NCI-H526 treated with DMSO at 0.1 percent for 48 hours (cell line): ENCODE results near the gene COL23A1.

Experiments used
- DNase-seq: peaks from one replicate; lab custom pipeline; 2025; lab: John Stamatoyannopoulos, UW

Gene COL23A1

DNA sequence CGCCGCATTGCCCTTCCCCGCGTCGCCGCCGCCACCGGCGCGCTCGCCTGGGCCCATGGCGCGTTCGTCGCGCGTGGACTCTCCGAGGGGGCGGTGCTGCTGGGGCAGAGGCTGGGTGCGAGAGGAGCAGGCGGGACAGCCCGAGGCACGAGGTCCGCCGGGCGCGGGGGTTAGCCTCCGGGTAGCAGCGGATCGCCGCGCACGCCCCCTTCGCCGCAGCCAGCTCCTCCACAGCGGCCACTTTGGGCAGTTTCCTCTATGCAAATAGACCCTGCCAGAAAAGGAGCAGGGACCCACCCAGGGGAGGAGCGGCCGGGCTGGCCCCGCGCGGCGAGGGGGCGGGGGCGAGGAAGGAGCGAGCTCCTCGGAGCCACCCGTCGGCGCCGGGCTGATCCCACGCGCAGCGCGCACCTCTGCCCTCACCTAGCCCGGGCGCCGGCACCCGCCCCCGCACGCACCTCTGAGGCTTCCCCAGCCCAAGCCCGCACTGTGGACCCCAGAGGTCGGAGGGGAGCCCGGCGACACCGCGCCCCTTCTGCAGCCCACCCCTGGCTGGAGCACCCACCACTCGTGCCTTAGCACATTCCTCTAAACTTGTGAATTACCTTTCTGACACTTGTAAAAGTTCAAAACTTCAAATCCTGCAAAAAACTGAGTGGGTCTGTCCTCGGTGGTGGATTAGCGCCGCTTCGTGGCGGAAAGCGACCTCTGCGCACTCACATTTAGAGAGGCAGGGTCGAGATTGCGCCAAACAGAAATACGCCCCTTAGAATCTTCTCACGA, at the start of gene COL23A1:
COL23A1 (minus strand) TSS at position 253 of the 783 bp plus-strand sequence.
- DNase-seq: peak; percentile 21

DNA sequence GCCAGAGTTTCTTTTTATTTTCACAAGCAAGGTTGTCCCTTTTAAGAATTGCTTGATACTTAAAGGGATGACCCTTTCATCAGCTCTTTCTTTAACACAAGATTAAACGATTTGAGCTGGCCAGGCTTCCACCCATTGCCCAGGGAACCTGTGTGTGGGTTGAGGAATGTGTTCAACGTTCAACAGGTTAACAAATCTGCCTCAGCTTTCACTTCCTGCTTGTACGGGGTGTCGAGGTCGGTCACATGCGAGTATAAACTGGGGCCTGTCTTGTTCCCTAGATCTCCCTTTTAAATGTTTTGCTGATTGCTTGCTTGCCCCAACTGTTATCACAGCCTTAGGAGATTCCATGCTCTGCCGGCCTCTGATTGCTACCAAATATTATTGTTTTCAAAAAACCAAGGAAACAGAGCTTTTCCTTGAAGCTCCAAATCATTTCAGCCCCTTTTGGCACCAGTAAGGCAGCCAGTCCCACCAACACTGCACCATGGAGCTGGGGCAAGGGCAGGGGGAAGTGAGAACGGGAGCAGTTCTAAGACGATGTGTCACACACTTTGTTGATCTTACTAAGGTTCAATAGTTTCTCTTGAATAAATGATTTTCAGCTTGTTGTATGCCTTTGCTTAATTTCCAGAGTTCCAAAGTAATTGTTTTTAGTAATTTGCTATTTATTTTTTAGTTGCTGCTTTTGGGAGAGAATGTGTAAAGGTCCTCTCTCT, 47.3 kb upstream of the COL23A1 start:
- DNase-seq: no peak

DNA sequence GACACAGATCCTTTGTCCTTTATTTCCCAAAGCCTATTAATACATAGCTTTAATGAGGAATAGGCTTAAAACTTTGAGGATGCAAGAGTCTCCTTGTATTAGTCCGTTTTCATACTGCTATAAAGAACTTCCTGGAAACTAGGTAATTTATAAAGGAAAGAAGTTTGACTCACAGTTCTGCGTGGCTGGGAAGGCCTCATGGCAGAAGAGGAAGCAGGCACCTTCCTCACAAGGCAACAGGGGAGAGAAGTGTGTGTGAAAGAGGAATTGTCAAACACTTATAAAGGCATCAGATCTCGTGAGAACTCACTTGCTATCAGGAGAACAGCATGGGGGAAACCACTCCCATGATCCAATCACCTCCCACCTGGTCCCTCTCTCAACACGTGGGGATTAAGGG, 42.1 kb upstream of the COL23A1 start:
- no peak for DNase-seq

DNA sequence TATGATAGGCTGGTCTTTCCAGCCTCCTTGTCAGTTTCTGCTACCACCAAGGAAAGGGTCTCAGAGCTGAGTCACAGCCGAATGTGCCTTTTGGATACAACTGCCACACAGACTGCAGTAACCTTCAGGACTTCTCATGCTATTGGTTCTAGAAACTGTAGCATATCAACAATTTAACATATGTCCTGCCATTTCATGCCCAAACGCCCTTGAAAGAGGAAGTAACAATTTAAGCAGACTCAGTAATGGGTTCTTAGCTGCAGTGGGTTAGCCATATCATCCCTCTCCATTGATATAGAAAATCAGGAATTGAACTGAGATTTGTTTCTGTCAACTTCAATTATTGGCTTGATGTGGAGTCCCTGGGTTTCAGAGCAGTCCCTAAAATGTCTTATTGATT, 40.8 kb upstream of the COL23A1 start:
- no peak for DNase-seq

DNA sequence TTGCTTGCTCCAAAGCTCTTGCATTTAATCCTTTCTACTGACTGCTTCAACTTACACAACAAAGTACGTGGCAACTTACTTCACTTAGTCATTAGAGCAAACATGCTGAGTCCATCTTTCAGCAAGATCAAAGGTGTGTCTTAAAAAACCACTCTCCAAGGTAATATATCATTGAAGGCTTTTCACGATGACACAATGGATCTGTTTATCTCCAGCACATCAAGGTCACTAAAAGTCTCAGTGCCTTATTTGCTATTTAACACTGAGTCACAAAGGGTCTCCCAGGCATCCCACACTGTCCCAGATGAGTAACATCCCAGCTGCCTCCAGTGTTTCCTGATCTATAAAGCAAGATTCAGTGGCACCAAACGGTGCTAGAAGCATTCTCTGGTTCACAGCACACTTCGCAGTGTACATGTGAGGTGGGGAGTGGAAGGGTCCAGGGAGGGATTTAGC, 40.3 kb upstream of the COL23A1 start:
- DNase-seq: no peak

DNA sequence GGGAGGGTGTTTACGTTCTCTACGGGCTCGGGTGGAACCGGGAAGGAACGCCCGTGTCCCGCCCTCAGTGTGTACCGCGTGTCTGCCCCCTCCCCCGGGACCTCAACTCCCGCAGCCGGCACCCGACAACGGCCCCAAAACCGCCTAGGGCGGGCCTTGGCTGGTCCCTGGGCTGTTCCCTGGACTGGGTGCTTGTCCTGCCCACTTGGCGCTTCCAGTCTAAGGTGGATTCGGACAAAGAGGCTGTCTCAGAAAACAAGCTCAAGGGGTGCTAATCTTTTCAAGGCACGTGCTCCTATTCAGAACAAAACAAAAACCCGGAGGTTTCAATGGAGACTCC, 37.0 kb upstream of the COL23A1 start:
- no peak for DNase-seq

DNA sequence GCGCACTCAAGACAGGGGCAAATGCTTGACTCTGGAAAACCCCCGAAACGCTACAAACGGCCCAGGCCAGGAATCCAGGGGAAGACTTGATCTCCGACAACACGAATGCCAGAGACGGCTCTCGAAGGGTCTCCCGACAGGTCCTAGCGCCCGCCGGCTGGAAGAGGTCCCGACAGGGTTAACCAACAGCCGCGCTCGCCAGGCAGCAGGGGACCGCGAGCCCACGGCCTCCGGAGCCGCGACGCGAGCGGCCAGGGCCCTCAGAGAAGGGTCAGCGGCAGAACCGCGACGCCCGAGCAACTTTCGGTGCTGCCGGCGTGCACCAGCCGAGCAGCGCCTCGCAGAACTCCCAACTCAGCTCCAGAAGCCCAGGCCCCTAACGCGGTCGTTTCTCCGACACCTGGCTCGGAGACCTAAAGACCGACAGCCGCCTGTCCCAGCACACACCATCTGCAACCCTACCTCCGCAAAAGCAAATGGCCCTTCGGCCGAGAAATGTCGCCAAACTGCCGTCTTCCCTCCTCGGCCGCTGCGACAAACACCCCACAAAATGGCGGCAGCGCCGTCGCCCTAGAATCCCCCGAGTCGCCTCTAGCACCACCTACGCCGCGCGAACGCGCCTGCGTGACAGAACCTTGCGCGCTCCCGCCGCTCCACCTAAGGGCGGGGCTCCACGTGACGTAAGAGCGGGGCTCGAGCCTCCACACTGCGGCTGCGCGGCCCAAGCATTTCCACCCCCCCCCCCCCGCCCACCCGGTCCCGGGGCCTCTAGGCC, 36.5 kb upstream of the COL23A1 start, which contains the start of gene CLK4:
CLK4 (minus strand) TSS at position 567 of the 775 bp plus-strand sequence. CDS start 3,634 bp downstream, outside the sequence.
- peak; percentile 72 for DNase-seq

DNA sequence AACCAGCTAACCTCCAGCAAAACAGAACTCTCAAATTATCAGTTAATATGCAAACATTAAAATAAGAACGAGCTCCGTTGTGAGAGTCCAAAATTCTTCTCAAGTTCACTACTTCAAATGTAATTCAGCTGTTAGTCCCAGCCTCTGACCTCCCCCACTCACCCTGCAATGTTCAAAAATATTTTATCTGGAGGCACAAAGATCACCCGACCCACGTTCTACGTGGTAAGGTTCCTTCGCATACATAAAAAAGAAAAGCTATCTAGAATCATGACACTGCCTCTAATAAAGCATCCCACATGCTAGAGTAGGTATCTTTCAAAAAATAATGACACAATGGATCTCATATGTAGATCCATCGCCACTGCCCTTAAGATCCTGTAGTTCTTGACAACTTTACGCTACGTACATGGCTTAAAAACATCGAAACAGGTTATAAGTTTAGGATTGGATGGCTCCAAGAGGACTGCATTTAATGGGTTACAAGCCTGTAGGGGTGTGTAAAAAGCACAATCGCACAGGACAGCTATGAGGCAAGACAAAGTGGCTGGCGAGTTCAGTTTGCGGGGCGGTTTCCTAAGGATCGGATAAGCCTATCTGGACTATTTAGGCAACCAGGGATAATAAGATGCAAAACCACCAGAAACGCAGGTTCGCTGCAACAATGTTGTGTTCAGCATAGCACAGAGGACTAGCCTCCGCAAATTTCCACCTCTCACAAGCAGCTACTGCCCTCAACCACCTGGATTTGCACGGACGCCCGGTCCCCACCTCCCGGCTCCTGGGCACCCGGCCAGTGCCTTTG, 35.7 kb upstream of the COL23A1 start:
- peak; percentile 50 for DNase-seq

DNA sequence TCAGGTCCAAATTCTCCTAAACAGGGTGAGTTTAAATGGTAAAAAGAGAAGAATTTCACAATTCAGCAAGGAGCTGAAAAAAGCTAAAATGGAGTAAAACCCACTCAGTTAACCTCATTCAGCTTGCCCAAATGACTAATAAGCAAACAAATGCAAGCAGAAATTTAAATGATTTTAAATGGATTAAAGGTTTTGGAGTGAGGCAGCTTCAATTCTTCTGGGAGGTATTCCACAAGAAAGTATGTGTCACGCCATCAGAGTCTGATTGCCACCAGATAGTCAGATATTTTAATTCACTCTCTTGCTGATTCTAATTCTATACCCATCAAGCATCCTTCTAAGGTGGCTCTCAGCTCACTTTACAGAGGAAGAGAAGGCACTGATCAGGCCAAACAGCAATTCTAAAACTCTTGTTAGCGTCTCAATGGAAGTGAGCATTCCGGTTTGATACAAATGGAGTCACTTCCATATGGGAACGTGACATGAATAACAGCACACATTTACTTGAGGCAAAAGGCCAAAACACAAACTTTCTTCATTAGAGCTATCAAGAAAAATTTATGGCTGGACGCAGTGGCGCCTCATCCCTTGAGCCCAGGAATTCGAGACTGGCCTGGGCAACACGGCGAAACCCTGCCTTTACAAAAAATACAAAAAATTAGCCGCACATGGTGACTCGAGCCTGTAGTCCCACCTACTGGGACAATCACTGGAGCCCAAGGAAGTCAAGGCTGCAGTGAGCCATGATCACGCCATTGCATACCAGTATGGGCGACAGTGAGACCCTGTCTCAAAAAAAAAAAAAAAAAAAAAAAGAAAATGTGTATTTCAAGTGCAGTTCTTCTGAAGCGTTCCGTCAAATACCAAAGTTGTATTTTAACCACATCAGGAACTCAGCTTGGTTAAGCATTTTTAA, 34.7 kb upstream of the COL23A1 start:
- DNase-seq: no peak

DNA sequence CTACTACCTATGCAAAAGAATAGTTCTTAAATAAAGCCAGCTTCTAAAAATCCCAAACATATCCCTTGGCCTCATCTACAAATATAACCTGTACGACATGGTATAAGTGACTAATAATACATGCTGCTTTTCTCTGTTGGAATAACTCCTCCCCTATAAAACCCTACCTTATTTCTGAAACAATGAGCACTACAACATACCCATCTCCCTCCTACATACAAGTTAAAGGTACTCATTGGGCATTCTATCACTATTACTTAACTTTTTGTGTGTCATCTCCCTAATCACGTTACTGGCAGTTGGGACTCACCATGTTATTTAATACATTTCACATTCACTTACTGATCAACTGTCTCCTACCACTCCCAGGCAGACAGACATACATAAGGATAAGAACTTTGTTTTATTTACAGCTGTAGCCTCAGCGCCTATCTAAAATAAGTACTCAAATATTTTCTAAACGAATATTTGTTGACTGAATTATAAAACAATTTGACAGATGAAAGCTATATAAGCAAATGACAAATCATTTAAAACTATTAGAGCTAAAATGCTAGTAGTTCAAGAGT, 32.6 kb upstream of the COL23A1 start:
- no peak for DNase-seq

DNA sequence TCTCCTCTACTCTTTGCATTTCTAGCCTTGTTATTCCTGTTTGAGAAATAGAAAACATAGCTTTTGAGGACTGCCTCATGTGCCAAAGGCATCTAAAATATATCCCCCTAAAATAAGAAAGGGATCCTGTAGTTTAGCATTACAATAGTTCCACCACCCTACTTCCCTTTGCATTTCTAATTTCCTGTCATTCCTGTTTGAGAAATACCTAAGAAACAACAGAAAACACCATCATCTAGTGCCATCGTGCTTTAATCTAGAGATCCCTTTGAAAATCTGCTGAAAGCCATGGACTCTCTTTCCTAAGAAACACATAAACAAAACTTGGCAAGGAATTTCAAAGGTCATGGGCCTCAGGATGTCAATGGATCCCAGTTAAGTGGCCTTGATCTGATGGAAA, 29.2 kb upstream of the COL23A1 start:
- no peak for DNase-seq

DNA sequence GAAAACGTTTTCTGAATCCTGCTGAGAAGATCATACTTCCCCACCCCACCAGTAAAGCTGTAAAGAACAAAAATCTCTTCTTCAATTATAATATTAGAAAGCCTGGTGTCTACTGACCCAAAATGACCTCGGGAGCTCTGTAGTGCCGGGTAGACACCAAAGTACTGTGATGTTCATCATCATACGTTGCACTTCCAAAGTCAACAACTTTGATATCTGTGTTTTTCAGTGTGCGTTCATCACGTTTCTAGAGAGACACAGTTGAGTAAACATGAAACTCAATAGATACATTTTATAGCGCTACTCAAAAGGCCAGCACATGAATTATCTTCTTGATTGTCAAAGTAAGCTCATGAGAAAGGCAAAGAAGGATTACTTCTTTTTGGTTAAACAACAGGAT, 22.1 kb upstream of the COL23A1 start:
- DNase-seq: no peak

DNA sequence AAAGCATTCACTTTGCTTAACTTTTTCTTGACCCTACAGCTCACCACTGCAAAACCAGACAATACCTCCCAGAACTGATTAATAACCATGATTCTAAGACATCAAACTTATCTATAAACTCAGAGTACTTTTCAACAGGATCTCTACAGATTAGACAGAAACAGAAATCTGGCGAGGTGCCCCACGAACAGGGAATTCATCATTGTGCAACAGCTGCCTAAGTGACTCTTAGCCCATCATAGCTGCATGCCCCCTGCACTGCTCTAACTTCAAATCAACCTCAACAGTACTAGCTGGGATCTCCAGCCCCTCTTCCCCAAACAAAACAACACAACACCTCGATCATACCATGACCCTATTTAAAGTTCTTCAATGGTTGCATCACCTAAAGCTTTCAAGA, 16.1 kb upstream of the COL23A1 start:
- DNase-seq: no peak

DNA sequence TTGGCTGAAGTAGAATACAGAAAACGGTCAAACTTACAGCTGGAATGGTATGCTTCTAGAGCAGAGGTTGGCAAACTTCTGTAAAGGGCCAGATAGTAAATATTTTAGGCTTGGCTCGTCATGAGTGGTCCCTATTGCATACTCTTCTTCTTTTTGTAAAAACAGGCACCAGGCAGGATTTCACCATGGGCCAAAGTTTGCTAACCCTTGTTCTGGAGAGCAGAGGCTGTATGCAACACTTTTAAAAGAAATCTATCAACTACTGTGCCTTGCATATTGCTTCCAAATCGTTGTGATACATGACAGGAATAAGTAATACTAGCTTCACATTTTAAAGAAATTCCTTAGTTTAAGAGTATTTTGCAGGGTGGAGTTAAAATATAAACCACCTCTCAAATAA, 15.6 kb upstream of the COL23A1 start:
- DNase-seq: no peak

DNA sequence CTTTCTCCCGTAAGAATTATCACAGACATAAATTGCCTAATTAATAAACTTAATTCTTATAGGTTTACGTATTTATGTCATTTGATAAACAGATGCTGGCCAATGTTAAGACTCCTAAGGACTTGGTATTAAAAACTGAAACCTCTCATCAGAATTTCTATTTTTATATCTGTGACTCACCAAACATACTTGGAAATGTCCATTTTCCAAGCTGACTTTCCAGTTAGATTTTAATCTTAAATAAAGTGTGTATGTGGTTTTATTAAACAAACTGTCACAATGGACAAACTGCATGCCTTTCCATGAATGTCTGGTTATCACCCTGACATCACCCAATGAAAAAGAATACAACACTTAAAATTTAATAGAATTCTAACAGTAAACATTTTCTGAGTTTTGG, 12.6 kb upstream of the COL23A1 start:
- DNase-seq: no peak

DNA sequence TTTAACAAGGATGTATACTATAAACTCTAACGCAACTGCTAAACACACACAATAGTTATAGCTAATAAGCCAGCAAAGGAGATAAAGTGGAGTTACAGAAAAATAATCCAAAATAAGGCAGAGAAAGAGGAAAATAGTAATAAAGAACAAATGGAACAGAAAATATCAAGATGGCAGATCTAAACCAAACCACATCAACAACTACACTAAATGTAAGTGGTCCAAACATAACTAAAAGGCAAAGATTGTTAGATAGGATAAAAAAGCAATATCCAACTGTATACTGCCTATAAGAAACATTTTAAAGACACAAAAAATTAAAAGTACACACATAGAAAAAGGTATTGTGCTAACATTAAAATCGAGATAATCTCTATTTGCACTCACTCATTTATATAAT, 5.6 kb upstream of the COL23A1 start:
- DNase-seq: no peak

DNA sequence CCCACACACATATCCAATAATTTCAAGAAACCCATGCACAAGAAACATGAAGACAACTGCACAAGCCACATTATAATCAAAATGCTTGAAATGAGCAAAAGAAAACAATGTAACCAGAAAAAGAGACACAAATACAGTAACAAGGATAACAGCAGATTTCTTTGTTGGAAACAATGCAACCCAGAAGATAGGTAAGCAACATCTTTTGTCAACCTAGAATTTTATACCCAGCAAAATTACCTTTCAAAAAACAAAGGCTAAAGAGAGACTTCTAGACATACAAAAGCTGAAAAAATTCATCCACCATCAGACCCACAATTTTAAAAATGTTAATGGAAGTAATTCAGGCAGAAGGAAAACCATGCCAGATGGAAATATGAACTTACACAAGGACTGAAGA, 5.0 kb upstream of the COL23A1 start:
- DNase-seq: no peak

DNA sequence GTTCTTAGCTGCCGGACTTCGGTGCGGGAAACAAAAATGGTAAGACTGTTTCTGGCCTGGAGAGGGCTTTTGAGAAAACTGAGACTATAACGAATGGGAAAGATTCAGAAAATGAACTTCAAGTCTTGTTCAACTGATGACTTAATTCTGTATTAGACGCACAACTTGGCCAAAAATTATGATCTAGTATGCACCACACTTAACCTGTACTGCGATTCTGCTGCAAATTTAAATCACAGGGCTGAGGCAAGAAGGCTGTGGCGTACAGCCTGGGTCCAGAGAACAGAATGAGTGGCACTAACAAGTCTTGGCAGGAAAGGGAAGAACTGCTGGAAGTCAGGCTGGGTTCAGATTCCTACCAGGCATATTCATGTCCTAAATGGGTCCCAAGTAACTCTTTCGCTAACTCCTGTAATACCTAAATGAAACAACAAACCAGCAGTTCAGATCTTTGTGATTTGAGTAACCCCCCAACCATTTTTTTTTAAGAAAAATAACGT, 781 bp upstream of the COL23A1 start:
- no peak for DNase-seq

DNA sequence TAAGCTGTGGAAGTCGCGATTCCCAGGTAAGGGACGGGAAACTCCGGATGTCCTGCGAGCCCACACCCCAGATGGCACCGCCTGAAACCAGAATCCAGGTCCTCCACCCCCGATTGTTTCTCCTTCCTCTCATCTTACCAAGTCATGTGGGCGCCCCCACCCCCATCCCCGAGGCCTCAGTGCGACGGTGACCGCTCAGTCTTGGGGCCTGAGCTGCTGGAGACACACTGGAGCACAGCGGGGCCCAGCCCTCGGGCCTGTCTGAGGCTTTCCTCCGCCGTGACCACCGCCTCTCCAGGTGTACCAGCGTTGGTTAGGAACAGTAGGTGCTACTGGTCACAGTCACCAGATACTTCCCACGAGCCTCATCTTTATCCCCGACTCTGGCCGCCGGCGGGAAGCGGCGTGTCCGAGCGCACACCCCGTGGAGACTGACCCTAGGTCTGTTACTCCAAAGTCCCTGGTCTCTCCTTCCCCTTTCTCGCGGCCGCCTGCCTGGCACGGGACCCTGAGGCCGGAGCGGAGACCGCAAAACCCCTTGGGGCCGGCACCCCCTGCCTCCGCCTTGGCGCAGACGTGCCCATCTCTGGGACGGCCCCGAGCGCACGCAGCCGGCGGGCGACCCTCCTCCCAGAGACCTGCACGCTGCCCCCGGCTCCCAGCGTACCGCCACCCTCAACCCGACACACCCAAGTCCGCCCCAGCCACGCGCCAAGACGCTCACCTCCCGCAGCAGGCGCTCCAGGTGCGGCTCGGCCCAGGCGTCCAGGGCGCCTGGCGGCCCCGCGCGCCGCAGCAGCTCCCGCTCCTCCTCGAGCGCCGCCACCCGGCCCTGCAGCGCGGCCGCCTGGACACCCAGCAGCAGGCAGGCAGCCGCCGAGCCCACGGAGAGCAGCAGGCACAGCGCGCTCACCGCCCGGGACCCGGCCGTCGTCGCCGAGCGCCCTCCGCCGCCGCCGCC, 733 bp downstream of the COL23A1 start:
- no peak for DNase-seq
